Measurements from ENCODE around the gene WDR41. TPM values are rescaled to one million over a fixed set of nuclear protein-coding genes. Genes with fewer than 3 reads are reported as not detected.

Gene WDR41
- total RNA-seq, 2 experiments from 2014 or later, result 30.5 to 32.6 TPM

- POLR2A ChIA-PET, result no interaction called here
- H3K36me3 Mint-ChIP-seq, result peaks cover 35% of the 10 kb centered on the region
- DNase-seq, result no peak
- H3K4me3 Mint-ChIP-seq, result no peak overlapping the region
- no peaks in the 10 kb centered on the region for H3K4me1 Mint-ChIP-seq (ENCODE audit: low read depth)
- H3K27ac Mint-ChIP-seq, result no peak overlapping the region
- intact Hi-C loops (cut with micrococcal nuclease), result no loop called here
- H3K27me3 Mint-ChIP-seq, result no peaks in the 10 kb centered on the region
- peaks cover 5% of the 10 kb centered on the region for H3K9me3 Mint-ChIP-seq
- CTCF ChIA-PET, result no interaction called here
These were observed 48.4 kb downstream of the WDR41 start for GRCh38 chr5:77443670-77444069.

- H3K27me3 Mint-ChIP-seq, result no peaks in the 10 kb centered on the region
- POLR2A ChIA-PET, result no interaction called here
These were observed 54.0 kb downstream of the WDR41 start for GRCh38 chr5:77438071-77438470.

GRCh38 chr5:77437194-77437593 is 54.9 kb downstream of the WDR41 start:
- DNase-seq, result no peak
- Mint-ChIP-seq H3K27ac (no peak overlapping the region), H3K4me3 (no peak overlapping the region), H3K27me3 (no peaks in the 10 kb centered on the region), H3K4me1 (ENCODE audit: low read depth) (no peaks in the 10 kb centered on the region), H3K36me3 (peaks cover 32% of the 10 kb centered on the region), H3K9me3 (no peaks in the 10 kb centered on the region)
- CTCF ChIA-PET, result interaction anchor here (1.0 to 2.6 kb wide), 4 partner anchors 9 to 292 kb away, joined by 3 to 13 read pairs (median 4); partner anchors contain the start of gene WDR41
- intact Hi-C loops (cut with micrococcal nuclease), result loop anchor here (5.0 kb wide), 1 partner anchor 295 kb away; no protein-coding TSS in a partner anchor
- POLR2A ChIA-PET, result no interaction called here

More at GRCh38 chr5:77438071-77438470, 54.0 kb downstream of the WDR41 start:
- Mint-ChIP-seq H3K36me3 (peaks cover 26% of the 10 kb centered on the region), H3K27ac (no peak overlapping the region), H3K9me3 (no peaks in the 10 kb centered on the region), H3K4me3 (no peak overlapping the region), H3K4me1 (ENCODE audit: low read depth) (no peaks in the 10 kb centered on the region)
- CTCF ChIA-PET, result no interaction called here
- DNase-seq, result no peak
- intact Hi-C loops (cut with micrococcal nuclease), result loop anchor here (5.0 kb wide), 1 partner anchor 296 kb away; no protein-coding TSS in a partner anchor

GRCh38 chr5:77431719-77432118 is 60.4 kb downstream of the WDR41 start:
- intact Hi-C loops (cut with micrococcal nuclease), result no loop called here
- no peaks in the 10 kb centered on the region for H3K9me3 Mint-ChIP-seq
- H3K4me3 Mint-ChIP-seq, result no peak overlapping the region
- ChIA-PET CTCF (no interaction called here), POLR2A (no interaction called here)
- peaks cover 33% of the 10 kb centered on the region for H3K36me3 Mint-ChIP-seq
- no peak for DNase-seq
- H3K4me1 Mint-ChIP-seq (ENCODE audit: low read depth), result peaks cover 6% of the 10 kb centered on the region
- H3K27me3 Mint-ChIP-seq, result no peaks in the 10 kb centered on the region
- no peak overlapping the region for H3K27ac Mint-ChIP-seq

- intact Hi-C loops (cut with micrococcal nuclease), result no loop called here
- ChIA-PET POLR2A (no interaction called here), CTCF (no interaction called here)
- Mint-ChIP-seq H3K36me3 (peaks cover 29% of the 10 kb centered on the region), H3K27ac (no peak overlapping the region), H3K27me3 (no peaks in the 10 kb centered on the region), H3K9me3 (no peaks in the 10 kb centered on the region), H3K4me3 (no peak overlapping the region), H3K4me1 (ENCODE audit: low read depth) (peaks cover 6% of the 10 kb centered on the region)
- DNase-seq, result no peak
These were observed 60.8 kb downstream of the WDR41 start for GRCh38 chr5:77431286-77431685.

- Mint-ChIP-seq H3K27ac (no peak overlapping the region), H3K4me3 (no peak overlapping the region), H3K36me3 (peaks cover 24% of the 10 kb centered on the region), H3K4me1 (ENCODE audit: low read depth) (peaks cover 6% of the 10 kb centered on the region), H3K9me3 (no peaks in the 10 kb centered on the region), H3K27me3 (no peaks in the 10 kb centered on the region)
- ChIA-PET CTCF (no interaction called here), POLR2A (no interaction called here)
- intact Hi-C loops (cut with micrococcal nuclease), result no loop called here
- no peak for DNase-seq
These were observed 61.4 kb downstream of the WDR41 start for GRCh38 chr5:77430726-77431125.

- ChIA-PET POLR2A (no interaction called here), CTCF (no interaction called here)
- H3K4me3 Mint-ChIP-seq, result no peak overlapping the region
- no peak for DNase-seq
- intact Hi-C loops (cut with micrococcal nuclease), result no loop called here
- no peaks in the 10 kb centered on the region for H3K9me3 Mint-ChIP-seq
- peaks cover 6% of the 10 kb centered on the region for H3K4me1 Mint-ChIP-seq (ENCODE audit: low read depth)
- peaks cover 16% of the 10 kb centered on the region for H3K36me3 Mint-ChIP-seq
- H3K27ac Mint-ChIP-seq, result no peak overlapping the region
- no peaks in the 10 kb centered on the region for H3K27me3 Mint-ChIP-seq
These were observed 63.6 kb downstream of the WDR41 start for GRCh38 chr5:77428526-77428925.

GRCh38 chr5:77427998-77428397 is 64.1 kb downstream of the WDR41 start:
- Mint-ChIP-seq H3K27ac (no peak overlapping the region), H3K9me3 (peaks cover 3% of the 10 kb centered on the region), H3K27me3 (no peaks in the 10 kb centered on the region), H3K36me3 (peaks cover 13% of the 10 kb centered on the region), H3K4me1 (ENCODE audit: low read depth) (peaks cover 6% of the 10 kb centered on the region), H3K4me3 (no peak overlapping the region)
- DNase-seq, result no peak
- intact Hi-C loops (cut with micrococcal nuclease), result no loop called here
- CTCF ChIA-PET, result interaction anchor here (1.1 kb wide), 1 partner anchor 9 kb away, joined by 5 read pairs; no protein-coding TSS in a partner anchor
- POLR2A ChIA-PET, result no interaction called here

- DNase-seq, result no peak
- Mint-ChIP-seq H3K9me3 (peaks cover 3% of the 10 kb centered on the region), H3K4me3 (no peak overlapping the region), H3K27me3 (no peaks in the 10 kb centered on the region), H3K36me3 (peaks cover 6% of the 10 kb centered on the region), H3K27ac (no peak overlapping the region), H3K4me1 (ENCODE audit: low read depth) (peaks cover 6% of the 10 kb centered on the region)
- ChIA-PET CTCF (interaction anchor here (0.7 to 1.3 kb wide), 3 partner anchors 9 to 10 kb away, joined by 3 to 5 read pairs (median 3); no protein-coding TSS in a partner anchor), POLR2A (no interaction called here)
- intact Hi-C loops (cut with micrococcal nuclease), result no loop called here
These were observed 65.4 kb downstream of the WDR41 start for GRCh38 chr5:77426670-77427069.

- POLR2A ChIA-PET, result no interaction called here
- H3K4me3 Mint-ChIP-seq, result no peak overlapping the region
These were observed 66.0 kb downstream of the WDR41 start for GRCh38 chr5:77425998-77426659.

GRCh38 chr5:77425420-77425819 is 66.7 kb downstream of the WDR41 start:
- ChIA-PET POLR2A (no interaction called here), CTCF (interaction anchor here (1.0 to 1.2 kb wide), 2 partner anchors 11 to 66 kb away, joined by 3 read pairs; no protein-coding TSS in a partner anchor)
- intact Hi-C loops (cut with micrococcal nuclease), result no loop called here
- Mint-ChIP-seq H3K4me3 (no peak overlapping the region), H3K36me3 (peaks cover 4% of the 10 kb centered on the region), H3K4me1 (ENCODE audit: low read depth) (no peaks in the 10 kb centered on the region), H3K9me3 (peaks cover 3% of the 10 kb centered on the region), H3K27me3 (peaks cover 2% of the 10 kb centered on the region), H3K27ac (no peak overlapping the region)
- DNase-seq, result no peak

More at GRCh38 chr5:77425998-77426659, 66.0 kb downstream of the WDR41 start:
- no peaks in the 10 kb centered on the region for H3K27me3 Mint-ChIP-seq
- peaks cover 6% of the 10 kb centered on the region for H3K36me3 Mint-ChIP-seq
- CTCF ChIA-PET, result interaction anchor here (1.0 to 1.3 kb wide), 3 partner anchors 8 to 65 kb away, joined by 3 to 5 read pairs (median 3); no protein-coding TSS in a partner anchor
- H3K9me3 Mint-ChIP-seq, result peaks cover 3% of the 10 kb centered on the region
- DNase-seq, result no peak
- intact Hi-C loops (cut with micrococcal nuclease), result no loop called here
- H3K27ac Mint-ChIP-seq, result no peak overlapping the region
- peaks cover 2% of the 10 kb centered on the region for H3K4me1 Mint-ChIP-seq (ENCODE audit: low read depth)

GRCh38 chr5:77424921-77425320 is 67.2 kb downstream of the WDR41 start:
- no peak for DNase-seq
- peaks cover 2% of the 10 kb centered on the region for H3K27me3 Mint-ChIP-seq
- H3K4me3 Mint-ChIP-seq, result no peak overlapping the region
- peaks cover 4% of the 10 kb centered on the region for H3K36me3 Mint-ChIP-seq
- intact Hi-C loops (cut with micrococcal nuclease), result no loop called here
- CTCF ChIA-PET, result no interaction called here
- POLR2A ChIA-PET, result no interaction called here
- no peak overlapping the region for H3K27ac Mint-ChIP-seq
- H3K9me3 Mint-ChIP-seq, result peaks cover 3% of the 10 kb centered on the region
- no peaks in the 10 kb centered on the region for H3K4me1 Mint-ChIP-seq (ENCODE audit: low read depth)

Data from activated CD4-positive, alpha-beta memory T cell treated with anti-CD3 and anti-CD28 coated beads for 36 hours (primary cell).